ENCODE results near the gene SP9.

GRCh38 chr2:174322149-174322548 is 12.6 kb upstream of the SP9 start:
- no peak for TF ChIP-seq CTCF (conservative IDR thresholded peaks at IDR 0.05)
- TF ChIP-seq ZFX (IDR thresholded peaks at IDR 0.05), result no peak

All from C4-2B (cell line).